H9 (cell line): ENCODE measurements around the gene GCN1. TPM values are rescaled to one million over a fixed set of nuclear protein-coding genes. Genes with fewer than 3 reads are reported as not detected.
A peak's percentile ranks its signal among the peaks of the same experiment; 100 is the strongest.

Experiments used
- DNase-seq: peaks from one replicate; pipeline ENCODE4 v3.0.0-alpha.2; 2017
- H2AFZ ChIP-seq: one replicate; pipeline ENCODE4 v1.6.1; 2013; ENCODE audit warnings: mild to moderate bottlenecking, low read length, control low read depth, moderate library complexity
- H2AK5ac ChIP-seq: 2 replicates; pipeline ENCODE4 v1.6.1; 2013; ENCODE audit warnings: low read length, control low read depth, mixed read lengths; ENCODE audit not compliant: insufficient read length
- H2BK120ac ChIP-seq: one replicate; pipeline ENCODE4 v1.6.1; 2013; ENCODE audit warnings: low read depth, mild to moderate bottlenecking, low read length, control low read depth, inconsistent platforms; ENCODE audit not compliant: poor library complexity, severe bottlenecking
- H2BK12ac ChIP-seq: 2 replicates; pipeline ENCODE4 v1.6.1; 2013; ENCODE audit warnings: low read length, control low read depth, mixed read lengths, low read depth; ENCODE audit not compliant: insufficient read length
- H2BK15ac ChIP-seq: 2 replicates; pipeline ENCODE4 v1.6.1; 2013; ENCODE audit warnings: low read depth, low read length, control low read depth
- H2BK20ac ChIP-seq: one replicate; pipeline ENCODE4 v1.6.1; 2013; ENCODE audit warnings: low read depth, mild to moderate bottlenecking, low read length, control low read depth, inconsistent platforms; ENCODE audit not compliant: poor library complexity, severe bottlenecking
- H2BK5ac ChIP-seq: 2 replicates; pipeline ENCODE4 v1.6.1; 2013; ENCODE audit warnings: low read length, control low read depth, mixed read lengths; ENCODE audit not compliant: insufficient read length
- H3K14ac ChIP-seq: 2 replicates; pipeline ENCODE4 v1.6.1; 2013; ENCODE audit warnings: low read length, control low read depth; ENCODE audit not compliant: insufficient read depth
- H3K18ac ChIP-seq: 2 replicates; pipeline ENCODE4 v1.6.1; 2013; ENCODE audit warnings: low read depth, mild to moderate bottlenecking, mixed read lengths, low read length, control low read depth; ENCODE audit not compliant: insufficient read length
- H3K23ac ChIP-seq: 2 replicates; pipeline ENCODE4 v1.6.1; 2013; ENCODE audit warnings: low read length, control low read depth, mixed read lengths, low read depth; ENCODE audit not compliant: insufficient read length
- H3K23me2 ChIP-seq: 2 replicates; pipeline ENCODE4 v1.6.1; 2013; ENCODE audit warnings: low read depth, mild to moderate bottlenecking, mixed read lengths, low read length, control low read depth; ENCODE audit not compliant: insufficient read length, poor library complexity, severe bottlenecking
- H3K27ac ChIP-seq: 2 replicates; pipeline ENCODE4 v1.5.1; 2013; ENCODE audit warnings: low read length, control low read depth, mixed read lengths, low read depth; ENCODE audit not compliant: insufficient read length
- H3K27me3 ChIP-seq: 2 replicates; pipeline ENCODE4 v1.6.1; 2013; ENCODE audit warnings: low read length, control low read depth, inconsistent platforms; ENCODE audit not compliant: insufficient read depth
- H3K4ac ChIP-seq: 2 replicates; pipeline ENCODE4 v1.6.1; 2013; ENCODE audit warnings: low read depth, mild to moderate bottlenecking, control low read depth, inconsistent platforms, low read length, moderate library complexity
- H3K4me1 ChIP-seq: 2 replicates; pipeline ENCODE4 v1.6.1; 2013; ENCODE audit warnings: low read length, control low read depth, inconsistent platforms; ENCODE audit not compliant: insufficient read depth
- H3K4me2 ChIP-seq: 2 replicates; pipeline ENCODE4 v1.6.1; 2013; ENCODE audit warnings: low read length, control low read depth, mixed read lengths; ENCODE audit not compliant: insufficient read length, insufficient read depth
- H3K56ac ChIP-seq: 2 replicates; pipeline ENCODE4 v1.6.1; 2013; ENCODE audit warnings: low read depth, mild to moderate bottlenecking, mixed read lengths, low read length, control low read depth; ENCODE audit not compliant: insufficient read length
- H3K79me1 ChIP-seq: 2 replicates; pipeline ENCODE4 v1.6.1; 2013; ENCODE audit warnings: low read depth, mild to moderate bottlenecking, moderate library complexity, low read length, control low read depth, inconsistent platforms; ENCODE audit not compliant: insufficient read depth, poor library complexity, severe bottlenecking
- H3K79me2 ChIP-seq: 2 replicates; pipeline ENCODE4 v1.6.1; 2013; ENCODE audit warnings: low read length, control low read depth, inconsistent platforms; ENCODE audit not compliant: insufficient read depth
- H3K9ac ChIP-seq: 2 replicates; pipeline ENCODE4 v1.6.1; 2013; ENCODE audit warnings: low read length, control low read depth, mixed read lengths; ENCODE audit not compliant: insufficient read length; ENCODE audit errors: extremely low read depth
- H3K9me3 ChIP-seq: one replicate; pipeline ENCODE4 v1.6.1; 2013; ENCODE audit warnings: low read depth, low read length, inconsistent platforms; ENCODE audit not compliant: control insufficient read depth
- H3T11ph ChIP-seq: one replicate; pipeline ENCODE4 v1.6.1; 2013; ENCODE audit warnings: mild to moderate bottlenecking, low read length, control low read depth, inconsistent platforms
- H4K20me1 ChIP-seq: one replicate; pipeline ENCODE4 v1.6.1; 2013; ENCODE audit not compliant: control insufficient read depth, insufficient read length, insufficient read depth
- H4K5ac ChIP-seq: 2 replicates; pipeline ENCODE4 v1.6.1; 2013; ENCODE audit warnings: low read depth, mild to moderate bottlenecking, mixed read lengths, low read length, control low read depth; ENCODE audit not compliant: insufficient read length
- H4K8ac ChIP-seq: replicated peaks from 2 replicates; pipeline ENCODE4 v1.6.1; 2013; ENCODE audit warnings: low read length, control low read depth, mixed read lengths, low read depth; ENCODE audit not compliant: insufficient read length
- H4K91ac ChIP-seq: 2 replicates; pipeline ENCODE4 v1.6.1; 2013; ENCODE audit warnings: low read depth, mild to moderate bottlenecking, moderate library complexity, mixed read lengths, low read length, control low read depth; ENCODE audit not compliant: insufficient read length
- H3K27ac Mint-ChIP-seq, 3 experiments: 2 replicates in 2 of 3; 3 replicates in 1 of 3; pipeline ENCODE4 v1.8.0; 2020 to 2021; ENCODE audit warnings: mixed read lengths in 3 of 3, mild to moderate bottlenecking in 1 of 3, moderate library complexity in 1 of 3
- H3K27me3 Mint-ChIP-seq: 2 replicates; pipeline ENCODE4 v1.8.0; 2021; ENCODE audit warnings: low read depth, mild to moderate bottlenecking, moderate library complexity, mixed read lengths
- H3K36me3 Mint-ChIP-seq, 3 experiments: 2 replicates in 2 of 3; 3 replicates in 1 of 3; pipeline ENCODE4 v1.8.0; 2020 to 2021; ENCODE audit warnings: low read depth in 3 of 3, mixed read lengths in 3 of 3; ENCODE audit not compliant: insufficient read depth in 1 of 3
- H3K4me1 Mint-ChIP-seq, 2 experiments: 2 replicates each; pipeline ENCODE4 v1.8.0; 2020; ENCODE audit warnings: mixed read lengths in 2 of 2
- H3K4me3 Mint-ChIP-seq, 2 experiments: 2 replicates in 1 of 2; 3 replicates in 1 of 2; pipeline ENCODE4 v1.8.0; 2020 to 2021; ENCODE audit warnings: mild to moderate bottlenecking in 2 of 2, mixed read lengths in 2 of 2, moderate library complexity in 1 of 2
- H3K9me3 Mint-ChIP-seq, 2 experiments: 2 replicates in 1 of 2; 3 replicates in 1 of 2; pipeline ENCODE4 v1.8.0; 2020; ENCODE audit warnings: mild to moderate bottlenecking in 2 of 2, mixed read lengths in 2 of 2, moderate library complexity in 1 of 2
- CTCF ChIP-seq: fragments of 200-600 bp; sonication (generic); conservative IDR thresholded peaks from 3 replicates; pipeline ENCODE4 v1.8.0; 2021; ENCODE audit warnings: antibody characterized with exemption, mild to moderate bottlenecking
- WGBS: extraction: QIAGEN DNeasy Blood & Tissue Kit; methylation state at CpG from one replicate; pipeline ENCODE4 v1.1.7; 2013; ENCODE audit warnings: missing lambda C conversion rate, low lambda C conversion rate, mixed read lengths; ENCODE audit not compliant: insufficient read length; ENCODE audit errors: extremely low coverage; 5-methylcytosine and 5-hydroxymethylcytosine counted together
- total RNA-seq: library from RNA; stranded (reverse); gene quantifications from 2 replicates; pipeline ENCODE4 v1.2.1, GENCODE V29; 2021

Gene GCN1
- total RNA-seq, 1 experiment from 2014 or later: 137 TPM

- Mint-ChIP-seq H3K4me3 (no peak overlapping the region), H3K9me3 (no peaks in the 10 kb centered on the region), H3K27ac (peak overlapping the region in 2 of 3 experiments; percentile 65 to 82; a peak in 2 of 7 replicates), H3K27me3 (no peaks in the 10 kb centered on the region), H3K4me1 (no peaks in the 10 kb centered on the region), H3K36me3 (peaks cover 58 to 85% (median 80%) of the 10 kb centered on the region in 3 experiments; a peak in 6 of 7 replicates)
- Histone ChIP-seq H4K5ac (no peak overlapping the region), H3K4ac (no peak overlapping the region), H3K9me3 (no peaks in the 10 kb centered on the region), H2BK12ac (no peak overlapping the region), H3K23ac (no peak overlapping the region), H2AK5ac (no peak overlapping the region), H3K18ac (no peak overlapping the region), H4K8ac (no peak overlapping the region), H3K79me1 (peaks cover 3% of the 10 kb centered on the region), H4K91ac (no peak overlapping the region), H3K56ac (no peak overlapping the region), H2BK15ac (no peak overlapping the region), H2BK20ac (no peak overlapping the region), H3K27me3 (no peaks in the 10 kb centered on the region), H3K14ac (no peak overlapping the region), H3K23me2 (no peaks in the 10 kb centered on the region), H3T11ph (no peak overlapping the region), H4K20me1 (no peaks in the 10 kb centered on the region), H3K4me1 (no peaks in the 10 kb centered on the region), H2BK5ac (no peak overlapping the region), H2BK120ac (no peak overlapping the region), H3K9ac (no peak overlapping the region), H3K79me2 (no peaks in the 10 kb centered on the region), H2AFZ (no peak overlapping the region), H3K27ac (no peak overlapping the region), H3K4me2 (no peak overlapping the region)
- TF ChIP-seq CTCF: no peak; the same call in 2 of the 3 replicates
- DNase-seq: no peak
- WGBS: no CpG with 5 or more reads among the region's 8 CpGs
These were observed 12.4 kb downstream of the GCN1 start for GRCh38 chr12:120181991-120182631.
